Stomach (tissue), 4 donors: ENCODE results near the gene ADAM22.

Source experiments
- CTCF ChIP-seq, 7 experiments: fragments of 450-650 bp in 4 of 7; fragments of 200-600 bp in 3 of 7; sonication (generic) in 3 of 7; IDR thresholded peaks; one replicate each; pipeline ENCODE4 v1.5.1; 2016 to 2019; ENCODE audit warnings: antibody characterized with exemption in 7 of 7, control low read depth in 2 of 7, mild to moderate bottlenecking in 1 of 7
- POLR2AphosphoS5 ChIP-seq, 3 donors: sonication (generic); formaldehyde crosslinking; IDR thresholded peaks; one replicate each; pipeline ENCODE4 v1.6.1; 2016; ENCODE audit warnings: antibody characterized with exemption in 3 of 3

- TF ChIP-seq CTCF (IDR thresholded peaks at IDR 0.05) = no peak
- peak in 1 of 3 donors; percentile 28 for TF ChIP-seq POLR2AphosphoS5 (IDR thresholded peaks at IDR 0.05)
These were observed 285.0 kb downstream of the ADAM22 start for GRCh38 chr7:88218836-88219605.
